Stimulated activated memory B cell treated with anti-CD40 and anti-IgM and Interleukin-4, amounts not matched to agents 10 μg/mL and 1 μg/mL and 100 μg/mL, for 72 hours (primary cell): ENCODE data around the gene SKAP2.

ENCODE experiments used
- ATAC-seq: fragments of 150-1000 bp; cut with Tn5 transposase; 2 replicates; pipeline ENCODE4 v1.10.0; 2021
- H3K27ac Mint-ChIP-seq: one replicate; pipeline ENCODE4 v1.8.0; 2022; ENCODE audit warnings: mild to moderate bottlenecking, mixed read lengths
- H3K27me3 Mint-ChIP-seq: one replicate; pipeline ENCODE4 v1.8.0; 2022; ENCODE audit warnings: mixed read lengths
- H3K36me3 Mint-ChIP-seq: one replicate; pipeline ENCODE4 v1.8.0; 2022; ENCODE audit warnings: mixed read lengths
- H3K4me1 Mint-ChIP-seq: one replicate; pipeline ENCODE4 v1.8.0; 2022; ENCODE audit warnings: mixed read lengths
- H3K4me3 Mint-ChIP-seq: one replicate; pipeline ENCODE4 v1.8.0; 2022; ENCODE audit warnings: mild to moderate bottlenecking, moderate library complexity, mixed read lengths
- H3K9me3 Mint-ChIP-seq: one replicate; pipeline ENCODE4 v1.8.0; 2022; ENCODE audit warnings: mixed read lengths

The SKAP2 gene

GRCh38 chr7:26862834-26863233 lies 1.6 kb downstream of the SKAP2 start:
- H3K4me3 Mint-ChIP-seq: peak overlapping the region; percentile 98
- H3K27ac Mint-ChIP-seq: no peak overlapping the region
- H3K27me3 Mint-ChIP-seq: no peaks in the 10 kb centered on the region

GRCh38 chr7:26861050-26861449 lies 3.3 kb downstream of the SKAP2 start:
- Mint-ChIP-seq H3K27ac (no peak overlapping the region), H3K27me3 (no peaks in the 10 kb centered on the region)

More at GRCh38 chr7:26862834-26863233, 1.6 kb downstream of the SKAP2 start:
- ATAC-seq: no peak
- H3K36me3 Mint-ChIP-seq: no peaks in the 10 kb centered on the region
- H3K9me3 Mint-ChIP-seq: no peaks in the 10 kb centered on the region
- H3K4me1 Mint-ChIP-seq: peaks cover 37% of the 10 kb centered on the region

GRCh38 chr7:26860361-26860760 lies 4.0 kb downstream of the SKAP2 start:
- Mint-ChIP-seq H3K4me3 (no peak overlapping the region), H3K27me3 (no peaks in the 10 kb centered on the region), H3K4me1 (peaks cover 37% of the 10 kb centered on the region), H3K9me3 (no peaks in the 10 kb centered on the region), H3K36me3 (no peaks in the 10 kb centered on the region), H3K27ac (no peak overlapping the region)
- ATAC-seq: no peak

More at GRCh38 chr7:26861050-26861449, 3.3 kb downstream of the SKAP2 start:
- no peaks in the 10 kb centered on the region for H3K36me3 Mint-ChIP-seq
- H3K4me1 Mint-ChIP-seq: peaks cover 44% of the 10 kb centered on the region
- no peaks in the 10 kb centered on the region for H3K9me3 Mint-ChIP-seq
- H3K4me3 Mint-ChIP-seq: no peak overlapping the region
- no peak for ATAC-seq

- Mint-ChIP-seq H3K4me1 (peaks cover 32% of the 10 kb centered on the region), H3K4me3 (no peak overlapping the region), H3K36me3 (no peaks in the 10 kb centered on the region), H3K27ac (no peak overlapping the region), H3K9me3 (no peaks in the 10 kb centered on the region), H3K27me3 (no peaks in the 10 kb centered on the region)
- ATAC-seq: no peak
Observed at GRCh38 chr7:26859720-26860119, 4.7 kb downstream of the SKAP2 start.

- Mint-ChIP-seq H3K36me3 (peaks cover 2% of the 10 kb centered on the region), H3K27me3 (no peaks in the 10 kb centered on the region), H3K4me1 (peaks cover 32% of the 10 kb centered on the region), H3K9me3 (no peaks in the 10 kb centered on the region), H3K4me3 (no peak overlapping the region), H3K27ac (peak overlapping the region; percentile 50)
- no peak for ATAC-seq
Observed at GRCh38 chr7:26858735-26859134, 5.7 kb downstream of the SKAP2 start.

- Mint-ChIP-seq H3K4me3 (peak overlapping the region; percentile 65), H3K4me1 (peaks cover 32% of the 10 kb centered on the region), H3K27ac (peak overlapping the region; percentile 50)
Observed at GRCh38 chr7:26858241-26858715, 6.1 kb downstream of the SKAP2 start.

GRCh38 chr7:26857506-26858240 lies 6.7 kb downstream of the SKAP2 start:
- peak; percentile 71 for ATAC-seq
- H3K27ac Mint-ChIP-seq: peak overlapping the region; percentile 50
- peak overlapping the region; percentile 65 for H3K4me3 Mint-ChIP-seq

More at GRCh38 chr7:26858241-26858715, 6.1 kb downstream of the SKAP2 start:
- H3K9me3 Mint-ChIP-seq: no peaks in the 10 kb centered on the region
- H3K36me3 Mint-ChIP-seq: peaks cover 6% of the 10 kb centered on the region
- ATAC-seq: no peak
- no peaks in the 10 kb centered on the region for H3K27me3 Mint-ChIP-seq

GRCh38 chr7:26857170-26857505 lies 7.3 kb downstream of the SKAP2 start:
- ATAC-seq: no peak
- H3K4me1 Mint-ChIP-seq: peaks cover 32% of the 10 kb centered on the region
- H3K36me3 Mint-ChIP-seq: peaks cover 6% of the 10 kb centered on the region
- H3K27me3 Mint-ChIP-seq: no peaks in the 10 kb centered on the region
- no peaks in the 10 kb centered on the region for H3K9me3 Mint-ChIP-seq
- peak overlapping the region; percentile 50 for H3K27ac Mint-ChIP-seq
- H3K4me3 Mint-ChIP-seq: peak overlapping the region; percentile 65

More at GRCh38 chr7:26857506-26858240, 6.7 kb downstream of the SKAP2 start:
- Mint-ChIP-seq H3K9me3 (no peaks in the 10 kb centered on the region), H3K36me3 (peaks cover 6% of the 10 kb centered on the region), H3K4me1 (peaks cover 32% of the 10 kb centered on the region), H3K27me3 (no peaks in the 10 kb centered on the region)

- no peak overlapping the region for H3K4me3 Mint-ChIP-seq
- H3K9me3 Mint-ChIP-seq: no peaks in the 10 kb centered on the region
- no peak overlapping the region for H3K27ac Mint-ChIP-seq
- H3K4me1 Mint-ChIP-seq: peaks cover 32% of the 10 kb centered on the region
- no peaks in the 10 kb centered on the region for H3K27me3 Mint-ChIP-seq
- ATAC-seq: no peak
- peaks cover 7% of the 10 kb centered on the region for H3K36me3 Mint-ChIP-seq
Observed at GRCh38 chr7:26856176-26856985, 8.0 kb downstream of the SKAP2 start.

- H3K27me3 Mint-ChIP-seq: no peaks in the 10 kb centered on the region
- no peak overlapping the region for H3K27ac Mint-ChIP-seq
- no peaks in the 10 kb centered on the region for H3K9me3 Mint-ChIP-seq
- H3K4me3 Mint-ChIP-seq: no peak overlapping the region
- H3K36me3 Mint-ChIP-seq: peaks cover 17% of the 10 kb centered on the region
- no peak for ATAC-seq
- peaks cover 24% of the 10 kb centered on the region for H3K4me1 Mint-ChIP-seq
Observed at GRCh38 chr7:26854876-26855855, 9.2 kb downstream of the SKAP2 start.

GRCh38 chr7:26853788-26854393 lies 10.5 kb downstream of the SKAP2 start:
- no peak overlapping the region for H3K4me3 Mint-ChIP-seq
- no peaks in the 10 kb centered on the region for H3K27me3 Mint-ChIP-seq
- H3K27ac Mint-ChIP-seq: no peak overlapping the region
- H3K36me3 Mint-ChIP-seq: peaks cover 22% of the 10 kb centered on the region
- peaks cover 18% of the 10 kb centered on the region for H3K4me1 Mint-ChIP-seq
- H3K9me3 Mint-ChIP-seq: no peaks in the 10 kb centered on the region
- no peak for ATAC-seq

- Mint-ChIP-seq H3K36me3 (peaks cover 29% of the 10 kb centered on the region), H3K27me3 (no peaks in the 10 kb centered on the region), H3K4me1 (no peaks in the 10 kb centered on the region), H3K27ac (no peak overlapping the region), H3K9me3 (no peaks in the 10 kb centered on the region), H3K4me3 (no peak overlapping the region)
- ATAC-seq: no peak
Observed at GRCh38 chr7:26850193-26850651, 14.2 kb downstream of the SKAP2 start.

- Mint-ChIP-seq H3K27me3 (no peaks in the 10 kb centered on the region), H3K4me3 (no peak overlapping the region), H3K9me3 (no peaks in the 10 kb centered on the region), H3K4me1 (no peaks in the 10 kb centered on the region), H3K27ac (no peak overlapping the region), H3K36me3 (peaks cover 21% of the 10 kb centered on the region)
- ATAC-seq: no peak
Observed at GRCh38 chr7:26843705-26844104, 20.7 kb downstream of the SKAP2 start.

- H3K27ac Mint-ChIP-seq: no peak overlapping the region
- H3K36me3 Mint-ChIP-seq: peaks cover 29% of the 10 kb centered on the region
- H3K4me3 Mint-ChIP-seq: no peak overlapping the region
- peaks cover 4% of the 10 kb centered on the region for H3K9me3 Mint-ChIP-seq
- ATAC-seq: no peak
- no peaks in the 10 kb centered on the region for H3K4me1 Mint-ChIP-seq
- H3K27me3 Mint-ChIP-seq: no peaks in the 10 kb centered on the region
Observed at GRCh38 chr7:26842897-26843296, 21.5 kb downstream of the SKAP2 start.
